ENCODE data around the gene KCTD16. TPM values are rescaled to one million over a fixed set of nuclear protein-coding genes. Genes with fewer than 3 reads are reported as not detected.

KCTD16 gene
- under 0.01 and 0.24 TPM in 2 replicates for total RNA-seq

GRCh38 chr5:144170276-144171024 is at the start of gene KCTD16, which contains the start of gene YIPF5:
KCTD16 (plus strand) TSS chr5:144170873.
YIPF5 (minus strand) TSS chr5:144170659; CDS start chr5:144169955, 704 bp downstream.

Other genes with a start within 250 kb of the KCTD16 start
- 74.0 and 79.3 TPM in 2 replicates for gene YIPF5, start 214 bp upstream of the KCTD16 start, total RNA-seq

Data from tracheal epithelial cell (primary cell).